ENCODE results near the gene PLXNA2. TPM values are rescaled to one million over a fixed set of nuclear protein-coding genes. Genes with fewer than 3 reads are reported as not detected.

Gene PLXNA2
- total RNA-seq, 1 donor from 2014 or later = 54.8 TPM

DNA sequence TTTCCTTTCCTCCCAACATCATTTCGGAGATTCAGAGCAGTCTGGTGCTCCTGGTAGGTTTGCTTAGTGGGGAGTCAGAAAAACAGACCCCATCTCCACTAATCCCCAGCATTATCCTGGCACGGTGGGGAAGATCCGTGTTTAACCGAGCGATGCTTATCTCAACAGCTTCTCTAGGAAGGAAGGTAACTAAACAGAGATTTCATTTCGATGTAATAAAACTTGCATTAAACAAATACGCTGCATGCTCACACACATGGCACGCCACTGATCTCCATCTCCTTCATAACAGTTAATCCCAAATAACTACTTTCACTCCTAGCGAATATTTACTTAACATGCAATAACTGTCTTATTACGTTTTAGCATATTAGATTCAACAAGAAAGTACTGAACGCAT is 188.6 kb downstream of the PLXNA2 start:
- DNase-seq = no peak

DNA sequence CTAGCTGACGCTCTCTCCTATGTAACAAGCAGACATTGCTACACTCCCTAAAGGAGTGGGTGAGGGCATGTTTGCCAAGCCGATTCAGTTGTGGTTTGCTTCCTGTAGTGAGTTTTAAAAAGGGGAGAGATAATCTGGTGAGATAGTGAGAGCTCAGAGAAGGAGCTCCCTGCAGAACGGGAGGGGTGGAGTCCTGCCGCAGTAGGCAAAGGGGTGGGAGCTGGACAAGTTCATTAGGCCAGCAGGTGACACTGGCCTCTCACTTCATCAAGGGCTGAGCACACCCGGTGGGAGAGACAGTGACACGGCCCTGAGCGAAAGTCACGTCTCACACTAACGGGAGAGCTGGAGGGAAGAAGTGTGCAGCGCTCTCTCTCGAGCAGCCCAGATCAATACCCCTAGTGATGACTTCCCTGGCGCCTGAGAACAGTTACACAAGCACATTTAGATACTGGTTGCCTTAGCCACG is 189.2 kb downstream of the PLXNA2 start:
- no peak for DNase-seq

DNA sequence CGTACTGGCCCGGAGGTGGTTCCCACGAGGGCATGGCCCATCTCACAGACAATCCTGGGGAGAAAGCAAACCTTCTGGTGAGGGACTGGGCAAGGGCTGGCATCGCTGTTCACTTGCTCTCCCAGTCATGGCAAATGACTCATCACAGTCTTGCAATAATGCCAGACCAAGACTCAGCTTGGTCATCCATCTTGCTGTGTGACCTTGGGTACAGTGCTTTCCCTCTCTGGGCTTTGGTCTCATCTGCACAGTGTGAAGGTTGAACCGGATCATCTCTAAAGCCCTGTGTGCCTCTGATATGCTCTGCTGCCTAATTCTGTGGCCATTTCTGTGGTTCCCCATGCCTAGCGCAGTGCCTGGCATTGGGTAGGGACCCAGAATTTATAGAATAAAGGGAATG is 189.7 kb downstream of the PLXNA2 start:
- no peak for DNase-seq

DNA sequence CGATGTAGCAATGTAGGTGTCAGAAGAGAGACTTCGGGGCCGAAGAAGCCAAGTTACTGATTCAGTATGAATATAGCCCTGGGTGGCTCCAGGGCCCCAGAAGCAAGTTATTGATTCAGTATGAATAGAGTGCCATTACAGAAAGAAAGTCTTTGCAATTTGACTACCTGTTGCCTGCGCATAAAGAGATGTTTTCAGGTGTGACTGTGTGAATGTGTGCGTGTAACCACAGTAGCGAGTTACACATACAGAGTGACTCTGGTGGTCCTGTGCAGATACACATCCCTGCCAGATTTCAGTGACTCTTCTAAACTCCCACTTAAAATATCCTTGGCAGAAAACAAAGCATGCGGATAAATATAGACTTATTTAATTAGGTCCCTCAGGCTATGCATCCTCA is 190.5 kb downstream of the PLXNA2 start:
- no peak for DNase-seq

DNA sequence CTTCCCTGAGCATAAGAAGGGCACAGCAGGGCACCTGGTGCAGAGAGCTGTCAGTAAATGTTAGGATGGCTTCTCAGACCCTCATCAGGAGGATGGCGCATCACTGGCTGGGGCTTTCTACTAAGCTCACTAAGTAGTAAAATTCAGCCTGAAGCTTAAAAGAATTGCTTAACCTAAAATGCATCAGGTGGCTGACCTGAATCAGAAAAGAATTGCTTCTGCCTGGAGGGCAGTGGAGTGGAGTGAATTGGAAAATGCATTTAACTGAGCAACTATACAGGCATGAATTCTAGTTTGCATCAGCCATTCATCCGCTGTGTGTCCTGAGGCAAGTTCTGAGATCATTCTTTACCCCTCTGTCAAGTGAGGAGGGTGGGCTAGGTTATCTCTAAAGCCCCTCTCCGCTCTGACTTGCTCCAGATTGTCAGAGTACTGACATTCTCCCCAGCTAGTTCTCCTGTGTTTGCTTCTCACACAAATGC is 191.2 kb downstream of the PLXNA2 start:
- DNase-seq = no peak

DNA sequence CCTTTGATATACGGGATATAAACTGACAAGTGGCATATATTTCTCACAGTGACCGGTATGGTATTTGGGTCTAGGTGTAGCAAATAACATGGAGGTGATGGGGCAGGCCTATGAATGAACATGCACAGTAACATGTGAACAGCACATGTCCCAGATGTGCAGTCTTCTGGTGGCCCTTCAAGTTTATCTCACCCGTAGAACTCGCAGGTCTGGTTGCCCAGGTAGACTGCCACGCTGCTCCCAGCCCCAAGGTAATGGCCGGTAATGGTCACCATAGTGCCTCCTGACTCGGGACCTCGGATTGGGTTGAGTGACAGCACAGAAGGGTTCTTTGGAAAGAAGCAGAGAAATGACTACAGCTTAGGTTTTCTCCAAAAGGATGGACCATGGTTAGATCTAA is 192.0 kb downstream of the PLXNA2 start:
- no peak for DNase-seq

DNA sequence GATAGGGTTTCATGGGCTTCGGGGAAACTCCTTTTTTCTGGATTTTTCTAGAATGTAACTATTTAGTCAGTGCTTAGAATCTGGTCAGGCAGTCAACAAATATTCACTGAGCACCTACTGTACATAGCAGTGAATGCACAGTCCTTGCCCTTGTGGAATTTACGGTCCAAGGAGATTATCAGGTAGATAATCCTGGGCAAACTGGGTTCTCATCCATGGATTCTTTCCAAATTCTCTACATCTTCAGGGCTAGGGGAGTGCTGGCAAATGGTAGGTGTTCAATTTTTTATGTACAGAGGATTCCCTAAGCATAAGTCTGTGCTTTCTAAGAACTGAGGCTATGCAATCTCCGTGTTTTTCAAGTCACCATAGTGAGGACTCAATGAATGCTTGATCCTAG is 192.5 kb downstream of the PLXNA2 start:
- no peak for DNase-seq

DNA sequence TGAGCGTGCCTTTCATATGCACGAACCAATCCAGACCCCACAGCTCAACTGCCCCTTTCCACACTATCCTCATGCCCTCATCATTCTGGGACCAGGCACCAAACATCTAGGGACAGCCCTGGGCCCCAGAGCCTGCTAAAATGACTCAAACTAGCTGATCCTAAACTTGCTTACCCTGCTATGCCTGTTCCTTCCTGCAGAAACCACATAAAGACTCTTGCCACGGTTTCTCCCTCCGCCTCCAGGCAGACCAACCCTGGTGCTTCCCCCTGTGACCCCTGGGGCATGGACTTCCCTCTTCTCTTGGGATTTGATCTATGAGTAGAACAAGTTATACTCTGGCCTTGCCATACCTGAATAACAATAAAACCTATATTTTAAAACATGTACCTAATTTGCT is 195.3 kb downstream of the PLXNA2 start:
- no peak for DNase-seq

DNA sequence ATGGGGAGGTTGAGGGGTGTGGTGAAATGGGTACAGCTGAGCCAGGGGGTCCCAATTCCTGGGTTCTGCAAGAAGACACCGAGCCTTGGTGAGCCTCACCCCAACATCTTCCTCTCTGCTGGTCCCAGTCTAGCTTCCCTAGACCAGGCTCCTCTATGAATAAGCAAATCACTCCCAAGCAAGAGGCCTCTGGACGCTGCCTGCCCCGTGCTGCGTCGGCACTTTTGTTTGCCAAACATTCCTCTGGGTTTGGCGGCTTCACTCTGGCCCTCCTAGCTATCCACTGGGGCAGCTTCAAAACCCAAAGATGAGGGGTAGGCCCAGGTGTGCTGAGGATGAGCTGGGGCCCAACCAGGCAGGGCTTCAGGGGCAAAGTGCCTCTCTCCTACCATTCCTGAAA is 196.2 kb downstream of the PLXNA2 start:
- no peak for DNase-seq

DNA sequence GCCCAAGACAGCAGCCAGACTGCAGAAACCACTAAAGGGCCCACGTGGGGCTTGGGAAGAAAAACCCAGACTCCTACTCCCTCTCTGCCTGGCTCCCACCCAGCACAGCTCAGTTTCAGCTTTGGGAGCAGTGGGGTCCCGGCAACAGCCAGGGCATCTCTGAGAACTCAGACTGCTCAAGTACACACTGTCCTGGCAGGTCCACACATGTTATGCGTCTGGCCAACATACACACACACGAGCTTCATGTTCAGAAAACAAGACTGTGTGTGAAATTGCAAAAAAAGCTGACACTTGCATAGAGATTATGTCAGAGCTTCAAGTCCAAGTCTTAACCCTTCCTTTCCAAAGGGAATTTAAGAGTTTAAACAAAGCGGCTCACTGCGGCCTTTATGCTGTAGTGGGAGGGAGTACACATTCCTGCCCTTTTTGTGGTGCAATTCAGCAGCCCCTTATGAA is 196.7 kb downstream of the PLXNA2 start:
- DNase-seq = no peak

DNA sequence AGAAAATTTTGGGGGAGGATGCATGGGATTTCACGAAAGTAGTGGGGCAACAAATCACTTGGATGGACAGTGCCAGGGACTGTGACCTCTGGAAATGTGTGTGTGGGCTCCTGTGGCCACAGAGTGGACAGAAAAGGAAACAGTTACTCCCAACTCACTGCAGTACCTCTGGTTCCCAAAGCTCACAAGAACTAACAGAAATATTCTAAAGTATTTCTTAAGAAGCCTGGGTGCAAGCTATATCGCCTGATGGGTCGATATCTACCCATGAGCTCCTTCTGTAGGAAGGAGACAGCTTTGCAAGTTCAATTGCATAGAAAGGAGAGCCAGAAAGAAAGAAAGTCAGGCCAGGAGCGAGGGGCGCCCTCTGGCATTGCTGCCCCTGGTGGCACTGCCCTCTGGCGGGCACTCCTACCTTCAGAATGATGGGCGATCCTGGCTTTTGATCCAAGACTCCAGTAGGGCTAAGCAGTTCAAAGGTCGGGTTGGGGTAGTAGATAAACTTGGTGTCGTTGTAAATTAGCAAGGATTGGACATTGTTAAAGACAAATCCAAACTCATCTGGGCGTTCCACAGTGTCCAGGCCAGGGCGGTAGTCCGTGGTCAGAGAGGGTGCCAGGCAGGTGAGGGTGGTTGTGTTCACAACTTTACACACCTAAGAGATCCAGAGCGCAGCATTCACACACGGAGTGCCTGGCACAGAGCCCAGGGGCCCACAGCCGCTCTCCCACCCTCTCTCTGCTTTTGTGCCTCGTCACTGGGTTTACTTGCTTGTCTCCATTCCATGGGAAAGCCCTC is 198.5 kb downstream of the PLXNA2 start:
- DNase-seq = no peak

DNA sequence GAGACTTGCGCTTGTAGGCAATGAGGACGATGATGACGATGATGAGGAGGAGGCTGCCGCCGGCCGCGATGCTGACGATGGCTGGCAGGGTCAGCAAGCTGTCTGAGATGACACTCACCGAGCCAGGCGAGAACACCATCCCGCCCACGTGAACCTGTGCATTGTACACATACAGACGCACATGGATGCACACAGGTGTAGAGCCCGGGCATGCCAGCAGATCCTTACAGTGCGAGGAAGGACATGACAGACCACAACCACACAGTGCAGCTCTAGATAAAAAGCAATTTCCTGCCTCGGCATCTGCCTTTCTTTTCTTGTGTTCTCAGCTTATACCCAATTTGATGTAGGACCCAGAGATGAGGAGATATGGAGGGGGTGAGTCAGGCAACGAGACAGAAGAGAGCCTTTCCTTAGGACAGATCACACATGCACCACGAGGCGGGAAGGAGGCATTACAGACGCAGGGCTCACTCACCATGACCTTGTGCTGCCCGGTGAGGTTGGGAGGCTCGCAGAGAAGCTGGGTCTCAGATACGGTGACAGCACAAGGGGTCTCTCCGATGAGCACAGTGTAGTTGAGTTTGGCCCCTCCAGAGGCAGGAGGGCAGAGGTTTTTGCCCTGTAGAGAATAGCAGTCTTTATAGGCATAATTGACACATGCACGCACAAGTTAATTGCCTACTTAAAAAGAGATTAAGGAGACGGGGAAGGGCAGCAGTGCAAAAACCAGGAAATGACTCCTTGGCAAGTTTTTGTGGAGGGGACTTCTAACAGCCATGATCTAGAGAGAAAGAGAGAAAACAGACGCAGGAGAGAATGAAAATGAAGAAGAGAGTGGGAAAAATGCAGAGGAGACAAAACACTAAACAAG is 199.4 kb downstream of the PLXNA2 start:
- no peak for DNase-seq

DNA sequence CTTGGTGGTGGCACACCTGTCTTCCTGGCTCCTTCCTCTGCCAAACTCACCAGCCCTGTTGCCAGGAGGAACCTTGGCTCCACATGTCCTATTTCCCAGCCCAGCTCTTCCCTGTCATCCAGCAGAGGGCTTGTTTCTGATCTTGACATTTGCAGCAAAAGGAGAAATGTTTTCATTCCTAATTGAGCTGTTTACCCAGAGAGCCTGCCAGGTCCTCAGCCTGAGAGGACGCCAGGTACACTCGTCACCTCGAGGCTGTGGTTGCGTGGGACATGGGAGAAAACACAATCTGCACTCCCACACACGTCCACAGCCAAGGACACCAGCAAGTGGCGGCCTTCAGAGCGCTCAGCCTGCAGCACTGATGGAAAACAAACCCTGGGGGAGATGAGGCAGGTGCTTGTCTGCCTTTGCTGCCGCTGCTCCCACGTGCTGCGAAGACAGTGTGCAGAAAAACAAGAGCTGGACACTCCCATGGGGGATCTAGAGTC is 200.4 kb downstream of the PLXNA2 start:
- no peak for DNase-seq

DNA sequence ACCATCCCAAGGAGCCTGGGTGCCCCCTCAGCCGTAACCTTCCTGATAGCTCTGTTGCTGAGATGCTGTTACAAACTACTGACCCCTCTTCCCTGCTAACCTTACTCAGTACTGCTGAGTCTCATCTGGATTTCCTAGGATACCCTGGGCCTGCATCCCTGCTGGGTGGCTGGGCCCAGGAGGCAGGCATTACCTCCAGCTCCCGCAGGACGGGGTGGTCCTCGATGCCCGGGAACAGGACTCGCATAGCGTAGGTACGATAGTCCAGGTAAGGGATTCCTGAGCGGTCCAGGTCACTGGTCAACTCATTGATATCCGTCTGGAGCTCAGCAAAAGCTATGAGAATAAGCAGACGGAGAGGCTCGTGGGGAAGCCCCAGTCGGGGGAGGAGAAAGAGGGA is 201.3 kb downstream of the PLXNA2 start:
- DNase-seq = no peak

DNA sequence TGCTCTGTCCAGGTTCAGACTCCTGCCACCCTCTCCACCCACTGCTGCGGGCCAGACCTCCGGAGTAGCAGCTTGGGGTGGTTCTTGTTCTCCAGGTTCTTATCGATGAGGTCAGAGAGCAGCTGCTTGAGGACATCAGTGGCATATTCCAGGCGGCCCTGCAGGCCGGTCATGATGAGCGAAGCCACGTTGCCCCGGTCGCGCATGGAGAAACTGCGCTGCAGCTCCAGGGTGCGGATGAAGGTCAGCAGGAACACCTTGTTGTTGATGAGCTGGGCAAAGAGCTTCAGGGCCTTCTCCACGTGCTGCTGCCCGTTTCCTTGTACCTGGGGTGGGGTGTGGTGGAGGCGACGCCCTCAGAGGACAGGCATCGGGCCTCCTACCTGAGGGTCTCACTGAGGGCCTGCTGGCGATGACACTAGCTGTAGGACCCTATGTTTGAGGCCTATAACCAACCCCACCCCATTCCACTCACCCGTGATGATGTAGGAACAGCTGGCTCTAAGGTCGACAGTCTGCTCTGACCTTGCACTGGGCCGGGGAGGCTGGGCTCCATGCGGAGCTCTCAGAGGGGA is 202.1 kb downstream of the PLXNA2 start:
- DNase-seq = no peak

DNA sequence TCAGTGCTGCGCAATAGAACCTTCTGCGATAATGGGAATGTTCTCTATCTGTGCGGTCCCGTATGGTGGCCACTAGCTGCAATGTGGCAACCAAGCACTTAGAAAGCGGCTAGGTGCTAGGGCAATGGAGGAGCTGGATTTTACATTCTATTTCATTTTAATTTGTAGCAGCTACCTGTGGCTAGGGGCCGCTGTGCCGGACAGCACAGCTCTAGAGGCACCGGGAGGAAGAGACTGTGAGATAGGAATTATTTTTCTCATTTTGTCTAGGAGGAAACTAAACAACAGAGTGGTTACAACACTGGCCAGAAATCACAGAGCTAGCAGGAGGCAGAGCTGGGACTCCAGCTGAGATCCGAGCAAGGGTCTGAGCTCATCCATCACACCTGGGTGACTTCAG is 202.7 kb downstream of the PLXNA2 start:
- no peak for DNase-seq

DNA sequence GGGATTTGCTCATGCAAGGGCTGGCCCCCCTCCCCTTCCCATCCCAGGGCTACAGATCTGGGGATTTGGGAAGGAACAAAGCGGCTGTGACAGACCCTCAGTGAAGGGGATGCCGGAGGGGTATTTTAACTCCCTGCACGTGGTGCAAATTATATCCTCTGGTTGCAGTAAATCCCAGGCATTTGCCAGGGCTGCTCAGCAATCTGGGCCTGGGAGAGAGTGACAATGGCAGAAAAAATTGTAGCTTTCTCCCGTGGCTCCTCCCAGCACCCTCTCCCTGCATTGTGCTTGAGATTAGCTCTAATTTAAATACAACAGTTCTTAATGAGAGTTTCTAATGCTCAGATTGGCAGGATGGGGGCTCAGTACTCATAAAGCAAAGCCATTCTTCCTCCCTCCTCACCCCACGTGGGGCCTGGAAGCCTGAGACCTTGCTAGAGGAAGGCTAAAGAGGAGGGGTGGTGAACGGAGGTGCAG is 203.3 kb downstream of the PLXNA2 start:
- no peak for DNase-seq

DNA sequence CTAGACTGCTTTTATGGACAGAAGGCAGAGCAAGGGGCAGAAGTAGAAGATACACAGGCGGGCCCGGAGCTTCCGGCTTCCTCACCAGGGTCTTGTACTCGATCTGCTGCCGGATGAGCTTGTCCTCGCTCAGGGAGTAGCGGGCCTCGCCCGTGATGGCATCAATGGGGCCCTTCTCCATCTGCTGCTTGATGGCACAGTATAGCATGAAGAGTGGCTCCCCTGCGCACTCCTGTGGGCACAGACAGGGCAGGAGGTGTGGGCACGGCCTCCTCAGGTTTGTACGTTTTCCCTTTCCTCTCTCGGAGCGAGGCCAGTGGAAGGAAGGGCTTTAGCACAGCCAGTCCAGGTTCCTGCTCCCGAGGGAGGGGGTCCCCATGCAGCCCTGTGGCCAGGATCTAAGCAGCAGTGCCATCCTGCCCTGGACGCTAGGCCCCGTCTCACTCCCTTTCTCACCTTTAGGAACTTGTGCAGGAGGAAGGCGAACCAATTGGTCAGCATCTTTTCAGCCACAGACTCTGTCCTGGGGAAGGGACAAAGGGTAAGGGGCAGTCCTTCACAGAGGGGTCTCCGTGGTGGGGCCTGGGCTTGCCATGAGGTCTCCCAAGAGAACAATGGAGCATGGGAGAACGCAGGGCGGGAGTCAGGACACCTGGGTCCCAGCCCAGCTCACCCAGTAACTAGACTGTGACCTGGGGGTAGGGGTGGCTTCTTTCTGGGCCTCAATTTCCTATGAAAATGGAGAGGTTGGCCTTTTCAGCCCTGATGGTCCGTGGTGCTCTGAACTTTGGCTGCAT is 204.4 kb downstream of the PLXNA2 start:
- DNase-seq = no peak

DNA sequence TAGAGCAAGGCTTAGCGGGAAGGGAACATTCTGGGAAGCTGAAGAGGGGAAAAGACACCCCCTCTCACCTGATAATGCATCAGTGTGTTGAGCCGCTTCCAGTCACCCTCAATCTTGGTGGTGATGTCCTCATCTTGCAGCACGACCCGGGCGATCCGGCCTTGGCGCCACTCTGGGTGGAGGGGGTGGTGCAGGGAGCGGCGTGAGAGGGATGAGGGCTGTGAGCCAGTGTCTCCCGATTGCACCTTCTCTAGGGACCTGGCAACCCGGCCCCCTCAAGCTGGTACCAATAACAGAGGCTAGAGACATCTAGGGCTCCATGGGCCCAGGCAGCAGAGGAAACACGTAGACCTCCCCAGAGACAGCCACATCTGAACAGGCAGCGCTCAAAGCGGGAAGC is 205.9 kb downstream of the PLXNA2 start:
- no peak for DNase-seq

DNA sequence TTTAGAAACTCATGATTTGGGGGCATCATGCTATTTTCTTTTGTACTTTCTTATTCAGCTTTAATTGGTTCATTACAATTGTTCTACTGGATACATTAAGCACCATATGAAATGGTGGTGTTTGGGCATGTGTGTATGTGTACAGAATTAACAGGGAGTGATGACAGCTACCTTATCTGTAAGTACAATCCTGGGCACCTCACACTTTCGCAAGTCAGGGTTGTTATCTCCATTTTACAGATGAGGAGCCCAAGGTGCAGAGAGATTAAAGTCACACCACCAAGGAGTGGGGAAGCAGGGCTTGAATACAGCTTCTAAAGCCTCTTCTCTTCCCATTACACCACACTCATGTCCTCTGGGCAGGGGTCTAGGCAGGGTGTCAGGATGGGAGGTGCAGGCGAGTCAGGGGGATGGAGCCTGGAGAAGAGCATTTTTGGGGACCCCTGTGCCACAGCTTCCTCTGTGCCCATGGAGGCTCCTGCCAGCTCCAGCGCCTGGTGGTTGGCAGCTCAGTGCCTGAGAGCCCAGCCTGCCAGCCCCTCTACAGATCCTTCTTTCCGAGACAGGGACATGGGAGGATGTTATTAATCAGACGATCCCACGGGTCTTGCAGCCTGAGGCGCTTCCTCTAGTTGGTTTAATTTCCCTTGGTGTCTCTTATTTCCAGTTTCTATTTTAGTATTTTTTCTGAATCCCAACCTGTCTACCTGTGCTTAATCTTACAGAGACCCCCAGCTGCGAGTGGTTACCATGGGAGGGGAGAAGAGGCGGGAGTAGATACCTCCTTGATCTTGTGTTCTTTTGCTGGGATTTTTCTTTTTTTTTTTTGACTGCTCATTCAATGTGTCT is 207.0 kb downstream of the PLXNA2 start:
- DNase-seq = no peak

All from dermis blood vessel endothelial cell (primary cell).